Stimulated activated CD4-positive, alpha-beta T cell treated with anti-CD3 and anti-CD28 coated beads, TNF-alpha, amount 100 ng/mL, for 48 hours (primary cell): ENCODE results near the gene HNRNPK.
A peak's percentile ranks its signal among the peaks of the same experiment; 100 is the strongest.

ENCODE experiments used
- DNase-seq, 3 donors: peaks; one replicate each; pipeline ENCODE4 v3.0.0-alpha.2; 2020; ENCODE audit warnings: low read depth in 3 of 3

The HNRNPK gene

GRCh38 chr9:83934569-83935275 lies 45.3 kb downstream of the HNRNPK start:
- no peak for DNase-seq

- no peak for DNase-seq
Observed at GRCh38 chr9:83933790-83934189, 46.2 kb downstream of the HNRNPK start.

DNA sequence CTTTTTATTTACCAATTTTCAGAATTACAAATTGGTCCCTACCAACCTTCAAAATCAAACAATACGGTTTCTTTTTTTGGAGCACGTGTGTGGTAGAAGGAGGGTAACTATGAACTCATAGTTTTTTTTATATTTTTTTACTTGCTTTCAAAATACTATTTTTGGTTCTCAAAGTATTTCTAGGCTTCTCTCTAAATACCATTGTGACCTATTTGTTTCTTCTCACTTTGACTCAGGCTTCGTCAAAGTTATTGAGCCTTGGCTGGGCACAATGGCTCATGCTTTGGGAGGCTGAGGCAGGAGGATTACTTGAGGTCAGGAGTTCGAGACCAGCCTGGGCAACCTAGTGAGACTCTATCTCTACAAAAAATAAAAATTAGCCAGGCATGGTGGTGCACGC lies 47.2 kb downstream of the HNRNPK start:
- no peak for DNase-seq

DNA sequence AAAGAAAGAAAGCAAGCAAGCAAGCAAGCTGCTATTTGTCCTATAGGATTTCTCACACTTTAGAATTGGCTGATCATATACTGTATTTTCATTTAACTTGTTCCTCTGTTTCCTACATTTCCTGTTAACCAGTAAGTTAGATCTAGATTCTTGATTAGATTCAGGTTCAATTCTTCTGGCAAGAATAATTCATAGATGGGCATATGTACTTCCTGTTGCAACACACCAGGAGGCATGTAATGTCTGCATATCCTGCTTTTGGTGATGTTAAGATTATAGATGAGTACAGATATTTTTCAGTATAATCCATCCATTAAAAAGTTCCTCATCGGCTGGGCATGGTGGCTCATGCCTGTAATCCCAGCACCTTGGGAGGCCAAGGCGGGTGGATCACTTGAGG lies 48.0 kb downstream of the HNRNPK start:
- DNase-seq, result no peak

GRCh38 chr9:83930881-83931280 lies 49.1 kb downstream of the HNRNPK start:
- DNase-seq, result no peak

DNA sequence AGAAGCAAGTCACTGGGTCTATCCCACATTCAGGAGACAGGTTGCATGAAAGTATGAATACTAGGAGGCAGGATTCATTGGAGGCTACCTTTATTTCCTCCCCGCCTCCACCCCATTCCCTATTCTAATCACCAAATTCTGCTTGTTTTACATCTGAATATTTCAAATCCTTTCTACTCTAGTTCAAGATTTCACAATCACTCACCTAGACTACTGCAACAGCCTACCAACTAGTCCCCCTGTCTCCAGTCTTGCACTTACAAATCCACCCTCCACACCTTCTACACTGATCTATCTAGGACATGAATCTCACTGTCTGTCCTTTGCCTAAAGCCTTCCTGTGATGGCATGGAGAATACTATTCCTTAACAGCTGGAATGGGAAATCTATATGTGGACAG lies 52.4 kb downstream of the HNRNPK start:
- no peak for DNase-seq

GRCh38 chr9:83920927-83921707 lies 58.9 kb downstream of the HNRNPK start, which contains the start of gene KIF27:
TSS of gene KIF27 (minus strand) at chr9:83921432. CDS start at chr9:83915591, 5,841 bp downstream.
- peak; percentile 94 to 97 (median 96) for DNase-seq

DNA sequence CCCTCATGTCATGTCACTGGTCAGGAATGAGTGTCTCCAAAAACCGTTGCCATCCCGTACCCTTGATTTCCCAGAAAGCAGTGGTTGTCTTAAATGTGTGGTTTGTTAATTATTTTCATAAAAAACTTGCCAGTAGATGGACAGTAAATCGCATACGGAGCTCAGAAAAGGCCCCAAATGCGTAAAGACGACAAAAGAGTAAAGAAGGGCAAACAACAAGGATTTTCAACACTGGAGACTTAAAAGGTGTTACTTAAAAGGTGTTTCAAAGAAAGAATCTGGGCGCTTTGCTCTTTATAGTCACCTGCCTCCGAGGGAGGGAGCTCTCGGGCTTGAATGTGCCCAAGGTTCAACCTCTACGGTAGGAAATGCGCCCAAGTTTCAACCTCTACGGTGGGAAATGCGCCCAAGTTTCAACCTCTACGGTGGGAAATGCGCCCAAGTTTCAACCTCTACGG lies 59.5 kb downstream of the HNRNPK start:
- DNase-seq, result no peak

- no peak for DNase-seq
Observed at GRCh38 chr9:83919111-83919510, 60.9 kb downstream of the HNRNPK start.
